Measurements from ENCODE around the gene CCDC201. TPM values are rescaled to one million over a fixed set of nuclear protein-coding genes. Genes with fewer than 3 reads are reported as not detected.

CCDC201 gene
- total RNA-seq, 1 experiment from 2014 or later: not detected

DNA sequence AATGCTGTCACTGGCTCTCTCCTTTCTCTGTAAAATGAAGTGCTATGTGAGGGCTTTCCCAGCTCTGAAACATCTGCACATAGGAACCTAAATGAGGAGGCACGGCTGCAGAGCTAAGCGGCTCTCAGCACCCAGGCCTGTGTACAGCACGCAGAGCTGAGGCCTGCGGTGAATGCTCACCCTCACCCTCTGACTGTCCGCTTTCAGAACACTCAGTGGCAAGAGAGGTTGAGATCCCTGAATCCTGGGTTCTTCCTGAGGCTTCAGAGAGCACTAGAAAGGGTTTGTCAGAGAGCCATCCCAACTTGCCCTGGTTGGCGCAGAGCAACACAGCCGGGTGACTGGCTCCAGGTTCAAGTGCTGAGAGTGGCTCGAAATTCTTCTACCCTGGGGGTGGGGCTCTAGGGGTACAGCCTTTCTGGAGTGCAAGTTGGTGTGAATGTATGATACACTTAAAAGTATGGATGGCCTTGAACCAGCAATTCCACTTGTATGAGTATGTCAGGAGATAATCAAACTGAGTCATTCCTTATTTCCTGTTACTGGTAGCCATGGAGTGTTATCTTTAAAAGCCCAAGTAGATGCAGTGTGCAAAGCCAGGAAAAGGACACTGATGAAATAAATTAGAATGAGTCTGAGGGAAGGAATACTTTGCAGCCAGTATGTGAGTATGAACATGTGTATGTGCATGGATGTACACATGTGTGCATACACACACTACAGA is 1.7 kb upstream of the CCDC201 start:
- Histone ChIP-seq H4K5ac (ENCODE audit: insufficient read length, low read depth, low read length) (no peak overlapping the region), H2BK120ac (ENCODE audit: low read depth, low read length, poor library complexity, severe bottlenecking) (no peak overlapping the region), H3K23me2 (ENCODE audit: insufficient read length, low read depth, low read length, poor library complexity, severe bottlenecking) (no peaks in the 10 kb centered on the region), H3K4ac (ENCODE audit: low read depth, low read length) (no peak overlapping the region), H2BK15ac (ENCODE audit: low read depth, low read length) (no peak overlapping the region), H3K9ac (ENCODE audit: extremely low read depth, insufficient read length, low read length) (no peak overlapping the region), H3K9me3 (ENCODE audit: control insufficient read depth, low read depth, low read length) (peaks cover 15% of the 10 kb centered on the region), H2AK5ac (ENCODE audit: insufficient read length, low read length) (no peak overlapping the region), H3T11ph (ENCODE audit: low read length) (no peak overlapping the region), H3K27me3 (ENCODE audit: insufficient read depth, low read length) (no peaks in the 10 kb centered on the region), H3K56ac (ENCODE audit: insufficient read length, low read depth, low read length) (no peak overlapping the region), H2BK5ac (ENCODE audit: insufficient read length, low read length) (no peak overlapping the region), H3K18ac (ENCODE audit: insufficient read length, low read depth, low read length) (no peak overlapping the region), H3K27ac (ENCODE audit: insufficient read length, low read depth, low read length) (no peak overlapping the region), H3K79me2 (ENCODE audit: insufficient read depth, low read length) (no peaks in the 10 kb centered on the region), H3K23ac (ENCODE audit: insufficient read length, low read depth, low read length) (no peak overlapping the region), H4K8ac (replicated peaks; ENCODE audit: insufficient read length, low read depth, low read length) (no peak overlapping the region), H3K4me2 (ENCODE audit: insufficient read depth, insufficient read length, low read length) (no peak overlapping the region), H2BK12ac (ENCODE audit: insufficient read length, low read depth, low read length) (no peak overlapping the region), H2BK20ac (ENCODE audit: low read depth, low read length, poor library complexity, severe bottlenecking) (no peak overlapping the region), H3K79me1 (ENCODE audit: insufficient read depth, low read depth, low read length, poor library complexity, severe bottlenecking) (no peaks in the 10 kb centered on the region), H4K20me1 (ENCODE audit: control insufficient read depth, insufficient read depth, insufficient read length) (no peaks in the 10 kb centered on the region), H2AFZ (ENCODE audit: low read length) (no peak overlapping the region), H4K91ac (ENCODE audit: insufficient read length, low read depth, low read length) (no peak overlapping the region), H3K4me1 (ENCODE audit: insufficient read depth, low read length) (no peaks in the 10 kb centered on the region), H3K14ac (ENCODE audit: insufficient read depth, low read length) (no peak overlapping the region)
- Mint-ChIP-seq H3K9me3 (peaks cover 27 to 35% of the 10 kb centered on the region in 2 experiments), H3K27ac (no peak overlapping the region), H3K27me3 (ENCODE audit: low read depth) (peaks cover 4% of the 10 kb centered on the region), H3K36me3 (ENCODE audit: insufficient read depth in 1 of 3, low read depth in 3 of 3) (peaks cover 10 to 26% (median 15%) of the 10 kb centered on the region in 3 experiments; a peak in 6 of 7 replicates), H3K4me1 (no peaks in the 10 kb centered on the region), H3K4me3 (no peak overlapping the region; a peak in 1 of 5 replicates)
- TF ChIP-seq, protein P1, sequence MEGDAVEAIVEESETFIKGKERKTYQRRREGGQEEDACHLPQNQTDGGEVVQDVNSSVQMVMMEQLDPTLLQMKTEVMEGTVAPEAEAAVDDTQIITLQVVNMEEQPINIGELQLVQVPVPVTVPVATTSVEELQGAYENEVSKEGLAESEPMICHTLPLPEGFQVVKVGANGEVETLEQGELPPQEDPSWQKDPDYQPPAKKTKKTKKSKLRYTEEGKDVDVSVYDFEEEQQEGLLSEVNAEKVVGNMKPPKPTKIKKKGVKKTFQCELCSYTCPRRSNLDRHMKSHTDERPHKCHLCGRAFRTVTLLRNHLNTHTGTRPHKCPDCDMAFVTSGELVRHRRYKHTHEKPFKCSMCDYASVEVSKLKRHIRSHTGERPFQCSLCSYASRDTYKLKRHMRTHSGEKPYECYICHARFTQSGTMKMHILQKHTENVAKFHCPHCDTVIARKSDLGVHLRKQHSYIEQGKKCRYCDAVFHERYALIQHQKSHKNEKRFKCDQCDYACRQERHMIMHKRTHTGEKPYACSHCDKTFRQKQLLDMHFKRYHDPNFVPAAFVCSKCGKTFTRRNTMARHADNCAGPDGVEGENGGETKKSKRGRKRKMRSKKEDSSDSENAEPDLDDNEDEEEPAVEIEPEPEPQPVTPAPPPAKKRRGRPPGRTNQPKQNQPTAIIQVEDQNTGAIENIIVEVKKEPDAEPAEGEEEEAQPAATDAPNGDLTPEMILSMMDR (conservative IDR thresholded peaks at IDR 0.05): no peak
- no CpG with 5 or more reads among the region's 8 CpGs for WGBS (ENCODE audit: extremely low coverage, insufficient read length, low lambda C conversion rate)
- DNase-seq: no peak

Measured in H9 (cell line).